Stimulated activated CD8-positive, alpha-beta memory T cell treated with anti-CD3 and anti-CD28 coated beads, Interleukin-2, amount 100 ng/mL, for 1 hour (primary cell): Measurements from ENCODE around the gene PKP3.
"Not testable (repeated sequence)": the region's sequence is repeated elsewhere in the genome, so short reads cannot be mapped to it uniquely, and the experiment has no call there.

Experiments
- DNase-seq, 2 donors: peaks; one replicate each; pipeline ENCODE4 v3.0.0-alpha.2; 2020; ENCODE audit warnings: low read depth in 2 of 2

Gene PKP3

GRCh38 chr11:412641-413119 is 18.7 kb downstream of the PKP3 start:
- DNase-seq: no peak

- DNase-seq: no peak
Measured at GRCh38 chr11:413120-414081, 19.4 kb downstream of the PKP3 start.

- DNase-seq: no peak
Measured at GRCh38 chr11:414318-414857, 20.4 kb downstream of the PKP3 start.

- DNase-seq: no peak
Measured at GRCh38 chr11:415640-416041, 21.6 kb downstream of the PKP3 start.

GRCh38 chr11:416051-416756 is 22.2 kb downstream of the PKP3 start:
- no peak for DNase-seq

GRCh38 chr11:416757-417621 is 23.0 kb downstream of the PKP3 start:
- no peak for DNase-seq

- no peak for DNase-seq
Measured at GRCh38 chr11:417652-418342, 23.8 kb downstream of the PKP3 start.

- DNase-seq: no peak
Measured at GRCh38 chr11:418343-419247, 24.6 kb downstream of the PKP3 start.

GRCh38 chr11:419248-420005 is 25.4 kb downstream of the PKP3 start:
- no peak for DNase-seq

GRCh38 chr11:420054-420910 is 26.3 kb downstream of the PKP3 start:
- no peak for DNase-seq

GRCh38 chr11:420911-421321 is 26.9 kb downstream of the PKP3 start:
- DNase-seq: no peak

GRCh38 chr11:422249-422656 is 28.2 kb downstream of the PKP3 start:
- DNase-seq: no peak

- no peak for DNase-seq
Measured at GRCh38 chr11:424232-424631, 30.2 kb downstream of the PKP3 start.

- DNase-seq: not testable (repeated sequence)
Measured at GRCh38 chr11:424766-425165, 30.8 kb downstream of the PKP3 start.

GRCh38 chr11:425301-425700 is 31.3 kb downstream of the PKP3 start:
- no peak for DNase-seq

- no peak for DNase-seq
Measured at GRCh38 chr11:426851-427250, 32.8 kb downstream of the PKP3 start.

GRCh38 chr11:428295-428694 is 34.3 kb downstream of the PKP3 start:
- no peak for DNase-seq

- no peak for DNase-seq
Measured at GRCh38 chr11:429391-429790, 35.4 kb downstream of the PKP3 start.
